IPS-11a (cell line): ENCODE data around the gene TEX29.

ENCODE experiments used
- H3K4me3 ChIP-seq: one replicate; pipeline ENCODE4 v1.5.1; 2013; ENCODE audit warnings: low read depth, low read length, control low read depth

Gene TEX29

GRCh38 chr13:111322001-111322915 lies 1.8 kb downstream of the TEX29 start:
- H3K4me3 ChIP-seq = no peak overlapping the region

GRCh38 chr13:111322916-111323331 lies 2.5 kb downstream of the TEX29 start:
- no peak overlapping the region for H3K4me3 ChIP-seq

GRCh38 chr13:111323549-111323948 lies 3.1 kb downstream of the TEX29 start:
- no peak overlapping the region for H3K4me3 ChIP-seq

GRCh38 chr13:111323950-111324651 lies 3.7 kb downstream of the TEX29 start:
- H3K4me3 ChIP-seq = no peak overlapping the region

- no peak overlapping the region for H3K4me3 ChIP-seq
Observed at GRCh38 chr13:111324736-111325135, 4.3 kb downstream of the TEX29 start.

- H3K4me3 ChIP-seq = no peak overlapping the region
Observed at GRCh38 chr13:111325146-111325890, 4.9 kb downstream of the TEX29 start.

GRCh38 chr13:111325941-111326620 lies 5.6 kb downstream of the TEX29 start:
- H3K4me3 ChIP-seq = no peak overlapping the region

GRCh38 chr13:111326621-111326965 lies 6.2 kb downstream of the TEX29 start:
- H3K4me3 ChIP-seq = no peak overlapping the region

GRCh38 chr13:111326981-111327642 lies 6.7 kb downstream of the TEX29 start:
- no peak overlapping the region for H3K4me3 ChIP-seq

GRCh38 chr13:111327730-111328573 lies 7.5 kb downstream of the TEX29 start:
- H3K4me3 ChIP-seq = no peak overlapping the region

- H3K4me3 ChIP-seq = no peak overlapping the region
Observed at GRCh38 chr13:111328574-111329410, 8.3 kb downstream of the TEX29 start.

GRCh38 chr13:111329641-111330040 lies 9.2 kb downstream of the TEX29 start:
- H3K4me3 ChIP-seq = no peak overlapping the region

GRCh38 chr13:111330066-111330610 lies 9.7 kb downstream of the TEX29 start:
- H3K4me3 ChIP-seq = no peak overlapping the region

GRCh38 chr13:111335298-111335697 lies 14.9 kb downstream of the TEX29 start:
- H3K4me3 ChIP-seq = no peak overlapping the region

- H3K4me3 ChIP-seq = no peak overlapping the region
Observed at GRCh38 chr13:111336666-111337065, 16.2 kb downstream of the TEX29 start.

GRCh38 chr13:111337206-111337605 lies 16.8 kb downstream of the TEX29 start:
- H3K4me3 ChIP-seq = no peak overlapping the region

GRCh38 chr13:111337741-111338140 lies 17.3 kb downstream of the TEX29 start:
- no peak overlapping the region for H3K4me3 ChIP-seq

- no peak overlapping the region for H3K4me3 ChIP-seq
Observed at GRCh38 chr13:111338841-111339240, 18.4 kb downstream of the TEX29 start.
